ENCODE measurements around the gene KLHL7.

DNA sequence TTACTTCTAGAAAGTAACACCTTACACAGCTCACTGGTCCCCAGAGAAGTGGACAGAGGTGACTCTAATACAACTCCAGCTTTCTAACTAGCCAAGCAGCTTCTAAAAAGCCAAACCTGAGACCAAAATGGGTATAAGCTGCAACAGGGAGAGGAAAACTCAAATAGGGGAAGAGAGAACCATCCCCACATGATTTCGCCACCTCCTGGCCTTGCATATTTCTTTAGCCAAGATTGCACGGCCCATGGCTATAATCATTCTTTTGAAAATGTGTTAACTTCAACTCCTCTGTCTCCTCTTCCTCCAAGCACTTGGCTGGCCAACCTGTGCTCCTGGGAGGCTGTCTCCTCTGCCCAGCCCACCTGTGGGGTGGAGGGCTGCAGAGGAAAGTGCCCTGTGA, 104.9 kb downstream of the KLHL7 start:
- TF ChIP-seq, protein P1, sequence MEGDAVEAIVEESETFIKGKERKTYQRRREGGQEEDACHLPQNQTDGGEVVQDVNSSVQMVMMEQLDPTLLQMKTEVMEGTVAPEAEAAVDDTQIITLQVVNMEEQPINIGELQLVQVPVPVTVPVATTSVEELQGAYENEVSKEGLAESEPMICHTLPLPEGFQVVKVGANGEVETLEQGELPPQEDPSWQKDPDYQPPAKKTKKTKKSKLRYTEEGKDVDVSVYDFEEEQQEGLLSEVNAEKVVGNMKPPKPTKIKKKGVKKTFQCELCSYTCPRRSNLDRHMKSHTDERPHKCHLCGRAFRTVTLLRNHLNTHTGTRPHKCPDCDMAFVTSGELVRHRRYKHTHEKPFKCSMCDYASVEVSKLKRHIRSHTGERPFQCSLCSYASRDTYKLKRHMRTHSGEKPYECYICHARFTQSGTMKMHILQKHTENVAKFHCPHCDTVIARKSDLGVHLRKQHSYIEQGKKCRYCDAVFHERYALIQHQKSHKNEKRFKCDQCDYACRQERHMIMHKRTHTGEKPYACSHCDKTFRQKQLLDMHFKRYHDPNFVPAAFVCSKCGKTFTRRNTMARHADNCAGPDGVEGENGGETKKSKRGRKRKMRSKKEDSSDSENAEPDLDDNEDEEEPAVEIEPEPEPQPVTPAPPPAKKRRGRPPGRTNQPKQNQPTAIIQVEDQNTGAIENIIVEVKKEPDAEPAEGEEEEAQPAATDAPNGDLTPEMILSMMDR (IDR thresholded peaks at IDR 0.05; ENCODE audit: low read length): no peak
- no peak for TF ChIP-seq EZH2 (IDR thresholded peaks at IDR 0.05; ENCODE audit: borderline replicate concordance, low read length)

Measured in OCI-LY1 (cell line).